Caco-2 (cell line): ENCODE measurements around the gene HOXB4. TPM values are rescaled to one million over a fixed set of nuclear protein-coding genes. Genes with fewer than 3 reads are reported as not detected.

Experiments
- BruUV-seq: library from RNA; stranded (reverse); fragments of 400-500 nt; replicated peaks from 2 replicates; lab custom pipeline; 2021; lab: Mats Ljungman, UMichigan
- CTCF ChIA-PET: fragments of 300-600 bp; sonication (Branson Sonifier 250); formaldehyde crosslinking; loops from one replicate; lab custom pipeline; 2022; ENCODE audit warnings: antibody characterized with exemption; lab: Charles Lee
- POLR2A ChIA-PET: fragments of 300-600 bp; sonication (Branson Sonifier 250); formaldehyde crosslinking; loops from one replicate; lab custom pipeline; 2022; ENCODE audit warnings: antibody characterized with exemption; lab: Charles Lee
- DNase-seq, 2 experiments: peaks; one replicate each; pipeline versions ENCODE4 v3.0.0 to v3.0.0-alpha.2; 2020 to 2022
- H3K27me3 ChIP-seq: replicated peaks from 2 replicates; pipeline ENCODE4 v1.6.0; 2011; ENCODE audit warnings: low read length; ENCODE audit not compliant: control insufficient read depth, insufficient read depth
- H3K36me3 ChIP-seq: 2 replicates; pipeline ENCODE4 v1.5.1; 2011; ENCODE audit warnings: low read length; ENCODE audit not compliant: control insufficient read depth, insufficient read depth
- H3K4me1 ChIP-seq: fragments of 250-450 bp; sonication (Bioruptor Pico); 2 replicates; pipeline ENCODE4 v1.5.1; 2020; ENCODE audit warnings: mild to moderate bottlenecking
- H3K4me3 ChIP-seq: 2 replicates; pipeline ENCODE4 v1.5.1; 2011; ENCODE audit warnings: low read depth, mild to moderate bottlenecking, control low read depth, low read length
- H3K9me3 ChIP-seq: fragments of 250-450 bp; sonication (Bioruptor Pico); 2 replicates; pipeline ENCODE4 v1.5.1; 2020; ENCODE audit warnings: mild to moderate bottlenecking, moderate library complexity
- H3K27ac Mint-ChIP-seq: one replicate; pipeline ENCODE4 v1.8.0; 2022; ENCODE audit warnings: mixed read lengths; ENCODE audit not compliant: unreplicated experiment
- H3K27me3 Mint-ChIP-seq: one replicate; pipeline ENCODE4 v1.8.0; 2022; ENCODE audit warnings: mixed read lengths; ENCODE audit not compliant: insufficient read depth, unreplicated experiment
- H3K36me3 Mint-ChIP-seq: one replicate; pipeline ENCODE4 v1.8.0; 2022; ENCODE audit warnings: mild to moderate bottlenecking, mixed read lengths; ENCODE audit not compliant: insufficient read depth, unreplicated experiment
- H3K4me1 Mint-ChIP-seq: one replicate; pipeline ENCODE4 v1.8.0; 2022; ENCODE audit warnings: low read depth, mixed read lengths; ENCODE audit not compliant: unreplicated experiment
- H3K4me3 Mint-ChIP-seq: one replicate; pipeline ENCODE4 v1.8.0; 2022; ENCODE audit warnings: mild to moderate bottlenecking, moderate library complexity, mixed read lengths; ENCODE audit not compliant: unreplicated experiment
- H3K9me3 Mint-ChIP-seq: one replicate; pipeline ENCODE4 v1.8.0; 2022; ENCODE audit warnings: mixed read lengths; ENCODE audit not compliant: unreplicated experiment
- CTCF ChIP-seq, 2 experiments: fragments of 200-600 bp in 1 of 2; IDR thresholded peaks; 1 replicate in 1 of 2; 2 replicates in 1 of 2; pipeline versions ENCODE4 v1.5.1 to v1.8.0; 2011 to 2022; ENCODE audit warnings: antibody characterized with exemption in 1 of 2, control low read depth in 1 of 2, inconsistent platforms in 1 of 2, low read depth in 1 of 2, low read length in 1 of 2, mild to moderate bottlenecking in 1 of 2, moderate library complexity in 1 of 2; ENCODE audit not compliant: insufficient read depth in 1 of 2, severe bottlenecking in 1 of 2, unreplicated experiment in 1 of 2
- intact Hi-C: fragments of 100-400 bp; cut with micrococcal nuclease; formaldehyde crosslinking; loops from one replicate; pipeline ENCODE4 v1.10.0; 2022; ENCODE audit not compliant: unreplicated experiment
- total RNA-seq: library from RNA; stranded (reverse); gene quantifications from 2 replicates; pipeline ENCODE4 v1.2.3, GENCODE V29; 2022

Gene HOXB4
- total RNA-seq, 1 experiment from 2014 or later, result 3.4 TPM

GRCh38 chr17:48590607-48591161, 12.5 kb upstream of the HOXB4 start:
- intact Hi-C loops, result no loop called here
- ChIA-PET CTCF (interaction anchor here (0.6 kb wide), 2 partner anchors 11 to 1035 kb away, joined by 3 read pairs; no protein-coding TSS in a partner anchor), POLR2A (interaction anchor here (0.6 kb wide), 1 partner anchor 36 kb away, joined by 17 read pairs; the partner anchor contains the start of gene HOXB9)
- DNase-seq, result no peak
- no peak for TF ChIP-seq CTCF (IDR thresholded peaks at IDR 0.05; ENCODE audit: insufficient read depth in 1 of 2, low read depth in 1 of 2, low read length in 1 of 2, severe bottlenecking in 1 of 2, unreplicated experiment in 1 of 2)
- Mint-ChIP-seq H3K4me1 (peaks cover 5% of the 10 kb centered on the region), H3K36me3 (no peaks in the 10 kb centered on the region), H3K27ac (no peak overlapping the region), H3K27me3 (peaks cover 27% of the 10 kb centered on the region), H3K9me3 (no peaks in the 10 kb centered on the region), H3K4me3 (peak overlapping the region; percentile 66)
- Histone ChIP-seq H3K36me3 (no peaks in the 10 kb centered on the region), H3K27me3 (peaks cover 12% of the 10 kb centered on the region), H3K4me1 (peaks cover 15% of the 10 kb centered on the region), H3K9me3 (no peaks in the 10 kb centered on the region), H3K4me3 (no peak overlapping the region)
- TSS peak; percentile 89 for BruUV-seq

- Mint-ChIP-seq H3K4me1 (peaks cover 10% of the 10 kb centered on the region), H3K9me3 (no peaks in the 10 kb centered on the region), H3K27me3 (peaks cover 28% of the 10 kb centered on the region), H3K27ac (no peak within 1 kb of the TSS), H3K36me3 (no peaks in the 10 kb centered on the region), H3K4me3 (peak within 1 kb of the TSS; percentile 66)
- TF ChIP-seq CTCF (IDR thresholded peaks at IDR 0.05; ENCODE audit: insufficient read depth in 1 of 2, low read depth in 1 of 2, low read length in 1 of 2, severe bottlenecking in 1 of 2, unreplicated experiment in 1 of 2), result no peak
- DNase-seq, result peak; percentile 57 to 87
- intact Hi-C loops, result no loop called here
- Histone ChIP-seq H3K36me3 (no peaks in the 10 kb centered on the region), H3K27me3 (peaks cover 12% of the 10 kb centered on the region), H3K9me3 (no peaks in the 10 kb centered on the region), H3K4me1 (peaks cover 20% of the 10 kb centered on the region), H3K4me3 (peak within 1 kb of the TSS; percentile 20)
- CTCF ChIA-PET, result interaction anchor here (0.6 to 1.5 kb wide), 5 partner anchors 10 to 1036 kb away, joined by 3 to 5 read pairs (median 3); no protein-coding TSS in a partner anchor
- POLR2A ChIA-PET, result interaction anchor here (0.6 kb wide), 1 partner anchor 36 kb away, joined by 17 read pairs; the partner anchor contains the start of gene HOXB9
- BruUV-seq, result no TSS peak
Measured at GRCh38 chr17:48589831-48590606, 11.9 kb upstream of the HOXB4 start, which contains the start of gene HOXB3. Gene HOXB3 (minus strand): TSS chr17:48590241. CDS start chr17:48552474, 37,767 bp downstream.

DNA sequence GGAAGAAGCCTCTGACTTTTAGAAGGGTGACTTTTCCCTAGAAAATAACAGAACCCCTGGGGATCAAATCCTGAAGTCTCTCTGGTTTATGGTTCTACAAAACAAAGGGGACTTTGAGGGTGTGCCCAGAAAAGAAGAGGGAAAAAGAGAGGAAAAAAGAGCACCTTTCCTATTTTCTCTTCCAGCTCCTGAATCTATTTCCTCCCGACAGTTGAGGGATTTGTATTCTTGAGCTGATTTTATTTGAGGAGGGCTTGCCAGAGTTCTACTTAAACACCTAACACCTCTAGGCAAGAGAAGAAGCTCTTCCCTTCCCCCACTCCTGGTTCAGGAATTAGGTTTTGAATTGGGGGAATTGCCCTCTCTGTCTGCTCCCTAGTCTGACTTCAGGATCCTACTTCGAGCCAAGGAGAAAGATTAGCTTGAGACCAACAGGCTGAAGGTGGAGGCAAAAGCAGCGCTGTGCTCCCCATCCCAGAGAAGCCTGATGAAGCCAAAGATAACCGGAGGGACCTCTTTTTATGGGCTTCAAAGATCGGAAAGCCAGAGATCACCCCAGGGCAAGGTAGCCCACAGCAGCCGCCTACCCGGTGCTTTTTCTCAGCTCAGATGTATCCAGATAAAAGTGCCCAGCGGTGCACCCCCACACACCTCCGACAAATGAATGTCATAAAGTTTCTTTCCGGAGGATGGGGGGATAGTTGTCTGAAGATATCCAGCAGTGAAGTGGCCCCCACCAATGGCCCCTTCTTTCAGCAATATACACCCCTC, 11.1 kb upstream of the HOXB4 start:
- peaks cover 12% of the 10 kb centered on the region for H3K27me3 ChIP-seq
- H3K9me3 ChIP-seq, result no peaks in the 10 kb centered on the region
- no peaks in the 10 kb centered on the region for H3K36me3 Mint-ChIP-seq
- ChIA-PET POLR2A (no interaction called here), CTCF (interaction anchor here (0.9 to 2.8 kb wide), 6 partner anchors 10 to 253 kb away, joined by 3 to 13 read pairs (median 3); no protein-coding TSS in a partner anchor)
- H3K4me3 Mint-ChIP-seq, result peak overlapping the region; percentile 66
- H3K9me3 Mint-ChIP-seq, result no peaks in the 10 kb centered on the region
- TF ChIP-seq CTCF (IDR thresholded peaks at IDR 0.05; ENCODE audit: insufficient read depth in 1 of 2, low read depth in 1 of 2, low read length in 1 of 2, severe bottlenecking in 1 of 2, unreplicated experiment in 1 of 2), result no peak
- no peak overlapping the region for H3K27ac Mint-ChIP-seq
- H3K4me1 Mint-ChIP-seq, result peaks cover 17% of the 10 kb centered on the region
- BruUV-seq, result TSS peak; percentile 69
- no peak for DNase-seq
- peaks cover 31% of the 10 kb centered on the region for H3K27me3 Mint-ChIP-seq
- H3K36me3 ChIP-seq, result no peaks in the 10 kb centered on the region
- peak overlapping the region; percentile 20 for H3K4me3 ChIP-seq
- intact Hi-C loops, result no loop called here
- peaks cover 21% of the 10 kb centered on the region for H3K4me1 ChIP-seq
